T-helper 2 cell (primary cell): Measurements from ENCODE around the gene RYR2.

Experiments
- DNase-seq, 5 experiments: peaks; one replicate each; pipeline versions ENCODE4 v3.0.0 to v3.0.0-alpha.2; 2012 to 2022

Gene RYR2

DNA sequence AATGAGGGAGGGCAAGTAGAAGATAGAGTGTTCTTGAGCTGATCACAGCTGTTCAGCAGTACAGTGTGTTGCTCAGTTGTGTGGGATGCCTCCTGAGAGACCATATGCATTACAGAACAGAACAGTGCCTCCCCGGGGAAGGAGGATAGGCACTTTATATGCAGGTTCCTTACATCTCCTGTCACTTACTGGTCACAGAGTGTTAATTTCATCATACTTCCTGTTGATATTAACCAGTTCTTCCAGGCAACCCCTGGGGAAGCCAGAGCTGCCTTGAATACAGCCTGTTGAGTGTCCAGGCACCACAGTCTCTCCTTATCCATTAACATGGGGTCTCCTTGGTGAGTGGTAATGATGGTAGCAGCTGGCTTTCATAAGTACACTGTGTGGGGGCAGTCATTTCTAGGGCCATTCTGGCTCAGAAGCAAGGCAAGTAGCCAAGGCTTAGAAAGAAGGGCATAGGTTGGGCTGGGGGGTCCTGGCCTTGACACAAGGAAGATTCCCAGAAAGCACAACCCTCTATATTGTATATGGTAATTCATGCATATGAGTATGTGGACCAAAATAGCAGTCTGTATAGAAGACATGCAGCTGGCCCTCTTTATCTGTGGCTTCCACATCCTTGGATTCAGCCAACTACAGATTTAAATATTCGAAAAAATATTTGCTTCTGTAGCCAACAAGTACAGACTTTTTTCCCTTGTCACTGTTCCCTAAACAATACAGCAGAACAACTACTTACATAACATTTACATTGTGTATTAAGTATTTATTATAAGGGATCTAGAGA, 706.4 kb downstream of the RYR2 start:
- DNase-seq = no peak

DNA sequence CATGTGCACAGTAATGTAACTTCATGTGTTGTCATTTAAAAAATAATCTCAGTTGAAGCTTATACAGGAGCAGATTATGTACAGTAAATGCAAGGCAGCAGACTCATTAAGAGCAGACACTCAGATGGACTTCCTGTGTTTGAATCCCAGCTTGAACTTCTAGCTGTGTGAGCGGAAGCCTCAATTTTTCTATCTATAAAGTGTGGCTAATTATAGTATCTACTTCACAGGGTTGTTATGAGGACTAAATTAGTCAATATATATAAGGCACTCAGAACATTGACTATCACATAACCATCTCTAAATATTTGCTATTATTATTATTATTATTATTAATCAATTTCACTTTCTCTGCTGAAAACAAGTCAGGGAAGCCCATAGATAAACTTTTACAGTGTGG, 707.1 kb downstream of the RYR2 start:
- no peak for DNase-seq

DNA sequence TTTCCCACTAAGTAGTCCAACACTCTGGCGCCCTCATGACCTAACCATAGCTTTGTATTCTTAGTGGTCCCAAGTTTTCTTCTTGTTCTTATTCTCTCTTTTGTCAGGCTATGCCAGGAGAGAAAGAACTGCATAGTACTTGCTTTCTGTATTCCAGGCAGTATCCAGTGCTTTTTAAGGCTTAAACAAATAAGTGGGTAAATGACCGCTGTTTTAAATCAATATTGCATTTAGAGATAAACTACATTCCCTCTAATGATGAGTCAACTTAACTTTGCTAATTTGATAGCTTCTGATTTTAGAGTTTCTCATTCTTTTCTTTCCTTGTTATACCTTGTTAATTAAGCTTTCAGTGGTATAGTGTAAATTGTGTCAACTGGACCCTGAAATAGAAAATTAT, 709.1 kb downstream of the RYR2 start:
- DNase-seq = no peak

DNA sequence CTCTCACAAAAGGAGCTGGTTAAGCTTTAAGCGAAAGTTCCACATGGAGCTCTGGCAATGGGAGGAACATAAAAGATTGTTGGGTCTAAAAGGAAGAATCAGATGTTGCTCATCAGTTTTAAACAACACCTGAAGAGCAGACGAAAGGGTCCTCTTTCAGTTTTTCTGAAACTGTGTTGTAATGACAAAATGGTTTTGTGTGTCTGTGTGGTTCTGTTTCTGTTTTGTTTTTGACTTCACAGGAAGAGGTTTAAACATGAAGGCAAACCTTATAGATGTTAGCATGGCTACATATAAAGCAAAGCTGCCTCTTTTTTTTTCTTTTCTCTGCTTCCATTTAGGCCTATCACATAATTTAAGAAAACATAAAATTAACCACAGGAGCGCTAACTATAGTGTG, 712.6 kb downstream of the RYR2 start:
- peak in 1 of 5 experiments; percentile 80 for DNase-seq

DNA sequence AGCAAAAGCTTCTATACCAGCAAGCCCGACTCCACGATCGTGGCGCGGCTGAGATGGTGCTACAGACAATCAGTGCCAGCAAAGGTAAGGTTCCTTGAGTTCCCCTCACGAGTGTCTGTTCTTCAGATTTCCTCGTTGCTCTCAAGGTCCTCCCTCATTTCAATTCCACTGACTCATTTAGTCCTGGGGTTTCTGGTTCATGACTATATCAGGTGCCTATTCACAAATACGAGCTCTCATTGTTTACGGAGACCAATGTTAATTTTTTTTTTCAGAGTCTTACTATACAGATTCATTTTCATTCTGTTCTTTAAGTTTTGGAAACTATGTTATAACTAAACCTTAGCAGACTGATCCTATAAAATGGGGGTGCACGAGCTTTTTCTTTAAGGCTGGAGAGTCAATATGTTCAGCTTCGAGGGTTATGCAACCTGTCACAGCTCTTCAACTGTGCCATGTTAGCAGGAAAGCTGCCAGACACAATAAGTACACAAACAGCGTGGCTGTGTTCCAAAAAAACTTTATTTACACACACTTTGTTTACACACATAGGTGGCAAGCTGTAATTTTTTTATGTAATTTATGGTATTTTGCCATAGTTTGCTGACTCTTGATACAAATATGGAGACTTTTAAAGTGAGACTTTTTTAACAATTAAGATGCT, 714.5 kb downstream of the RYR2 start:
- DNase-seq = peak in 1 of 5 experiments; percentile 38

DNA sequence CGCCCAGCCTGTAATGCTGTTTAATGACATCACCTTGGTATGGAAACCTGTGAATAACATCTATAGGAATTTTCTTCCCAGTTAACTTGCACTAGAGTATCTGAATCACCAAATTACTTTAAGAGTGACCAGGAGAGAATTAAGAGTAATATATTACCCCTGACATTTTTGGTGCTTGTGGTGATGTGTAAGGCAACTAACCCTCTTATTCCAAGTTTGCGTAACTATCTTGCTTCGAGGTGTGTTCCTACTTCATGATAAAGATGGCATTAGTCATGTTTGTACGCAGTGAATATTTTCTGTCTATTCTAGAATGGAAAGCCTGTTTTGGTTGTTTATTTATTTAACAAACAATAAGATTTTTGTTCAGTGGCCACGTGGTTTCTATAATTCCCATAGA, 717.4 kb downstream of the RYR2 start:
- DNase-seq = no peak

DNA sequence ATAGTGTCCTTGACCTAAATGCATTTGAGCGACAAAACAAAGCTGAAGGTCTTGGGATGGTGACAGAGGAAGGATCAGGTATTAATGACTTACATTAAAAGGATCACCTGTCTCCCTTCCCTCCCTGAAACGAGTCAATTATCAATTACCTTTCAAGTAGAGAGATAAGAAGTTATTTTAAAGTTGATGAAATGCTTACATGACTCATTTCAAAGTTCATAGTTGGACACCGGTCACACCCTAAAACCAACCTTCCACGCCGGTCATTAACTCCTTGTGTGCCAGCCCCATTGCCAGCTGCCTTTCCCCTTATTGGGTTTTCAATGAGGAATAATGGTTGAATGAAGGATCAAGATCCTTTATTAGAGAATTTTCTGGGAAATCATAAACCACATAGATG, 719.0 kb downstream of the RYR2 start:
- DNase-seq = no peak

DNA sequence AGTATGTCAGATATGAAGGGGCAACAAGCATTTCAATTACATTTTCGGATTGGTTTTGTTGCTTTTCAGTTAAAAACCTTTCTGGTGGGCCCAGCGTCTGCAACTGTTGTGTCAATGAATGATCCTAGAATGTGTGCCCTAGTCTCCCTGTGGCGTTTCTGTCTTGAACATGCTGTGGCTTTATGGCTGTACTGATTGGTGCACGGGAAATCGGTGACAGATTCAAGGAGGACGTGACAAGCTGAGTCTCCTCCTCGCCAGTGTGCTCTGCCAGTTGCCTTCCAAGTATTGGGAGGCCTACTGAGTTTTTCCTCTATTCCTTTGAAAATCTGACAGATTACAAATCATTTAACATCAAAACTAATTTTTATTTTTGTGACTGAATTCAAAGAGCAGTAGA, 721.2 kb downstream of the RYR2 start:
- DNase-seq = no peak

DNA sequence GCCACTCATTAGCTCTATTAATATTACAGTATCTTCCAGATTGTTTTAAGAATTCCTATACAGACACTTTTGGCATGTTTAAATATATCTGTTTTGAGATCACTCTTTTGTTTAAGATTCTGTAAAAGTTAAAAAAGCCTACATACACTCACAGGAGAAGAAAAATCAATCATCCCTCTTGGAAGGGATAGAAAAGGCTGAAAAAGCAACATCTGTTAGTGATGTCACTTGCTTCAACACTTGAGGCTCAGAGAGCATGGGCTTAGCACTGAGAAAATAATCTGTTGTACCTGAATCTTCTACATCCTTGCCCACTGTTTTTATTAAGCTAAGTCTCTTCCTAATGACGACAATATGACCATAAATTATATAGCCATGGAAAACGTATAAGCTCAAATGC, 721.8 kb downstream of the RYR2 start:
- no peak for DNase-seq

DNA sequence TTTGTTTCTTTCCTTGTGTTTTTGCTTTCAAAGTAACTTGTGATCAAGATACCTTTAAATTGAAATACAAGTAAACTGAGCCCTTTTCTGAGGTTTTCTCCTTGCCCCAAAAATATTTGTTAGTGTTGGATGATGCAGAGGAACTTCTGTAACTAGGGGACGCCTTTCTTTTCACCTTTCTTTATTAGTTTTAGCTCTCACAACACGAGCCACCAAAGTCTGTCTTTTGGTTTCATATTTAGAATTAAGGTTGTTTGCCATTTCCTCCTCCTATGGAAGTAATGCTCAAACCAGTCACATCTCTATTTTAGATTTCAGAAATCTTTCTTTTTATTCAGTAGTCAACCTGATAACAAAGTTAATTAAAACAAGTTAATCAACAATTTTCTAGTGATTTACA, 727.9 kb downstream of the RYR2 start:
- peak in 1 of 5 experiments; percentile 60 for DNase-seq

DNA sequence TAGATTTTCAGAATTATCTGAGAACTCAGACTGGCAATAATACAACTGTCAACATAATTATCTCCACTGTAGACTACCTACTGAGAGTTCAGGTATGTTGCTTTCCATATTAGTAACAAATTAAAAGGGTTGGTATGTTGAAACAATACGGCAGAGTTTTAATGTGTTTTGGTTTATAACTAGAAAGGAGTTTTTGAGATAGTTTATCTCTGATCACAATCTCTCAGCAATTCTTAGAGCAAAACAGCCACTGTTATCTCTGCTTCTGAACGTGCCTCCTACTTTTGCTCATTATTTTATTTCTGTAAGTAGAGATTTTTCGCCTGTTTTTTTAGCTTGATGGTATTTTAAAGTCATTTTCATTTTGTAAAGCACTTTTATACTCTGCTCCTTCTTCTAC, 730.0 kb downstream of the RYR2 start:
- peak in 1 of 5 experiments; percentile 65 for DNase-seq

DNA sequence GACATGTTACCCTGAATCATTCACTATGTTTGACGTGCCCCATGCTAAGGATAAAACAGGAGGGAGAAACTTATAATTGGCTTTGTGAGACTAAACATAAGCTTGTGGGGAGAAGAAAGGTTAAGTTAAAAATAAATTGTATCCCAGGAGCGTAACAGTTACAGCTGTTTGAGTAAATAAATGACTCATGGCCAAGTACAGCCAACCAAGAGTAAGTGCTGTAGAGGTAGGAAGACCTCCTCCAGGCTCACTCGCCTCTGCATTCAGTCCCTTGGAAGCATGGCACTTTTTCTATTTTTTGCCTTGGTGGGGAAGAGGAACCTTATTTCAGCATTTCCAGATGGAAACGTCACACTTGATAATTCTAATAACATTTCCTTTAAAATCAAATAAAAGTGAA, 732.3 kb downstream of the RYR2 start:
- no peak for DNase-seq

DNA sequence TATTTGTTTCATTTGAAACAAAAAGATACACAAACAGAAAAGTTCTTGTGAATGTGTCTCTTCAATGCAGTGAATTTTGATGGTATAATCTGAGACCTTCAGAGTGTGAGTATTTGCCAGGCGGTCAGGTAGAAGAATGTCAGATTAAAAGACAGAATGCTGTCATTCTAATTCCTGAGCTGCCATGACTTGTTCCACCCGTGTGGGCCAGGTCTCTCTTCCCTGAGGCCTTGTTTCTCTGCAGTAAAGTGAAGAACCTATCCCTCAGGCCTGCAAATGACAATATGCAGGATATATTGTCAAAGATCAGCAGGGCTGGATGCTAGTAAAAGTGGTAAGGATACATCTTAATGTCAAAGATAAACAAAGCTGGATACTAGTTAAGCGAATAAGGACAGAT, 737.4 kb downstream of the RYR2 start:
- DNase-seq = no peak

DNA sequence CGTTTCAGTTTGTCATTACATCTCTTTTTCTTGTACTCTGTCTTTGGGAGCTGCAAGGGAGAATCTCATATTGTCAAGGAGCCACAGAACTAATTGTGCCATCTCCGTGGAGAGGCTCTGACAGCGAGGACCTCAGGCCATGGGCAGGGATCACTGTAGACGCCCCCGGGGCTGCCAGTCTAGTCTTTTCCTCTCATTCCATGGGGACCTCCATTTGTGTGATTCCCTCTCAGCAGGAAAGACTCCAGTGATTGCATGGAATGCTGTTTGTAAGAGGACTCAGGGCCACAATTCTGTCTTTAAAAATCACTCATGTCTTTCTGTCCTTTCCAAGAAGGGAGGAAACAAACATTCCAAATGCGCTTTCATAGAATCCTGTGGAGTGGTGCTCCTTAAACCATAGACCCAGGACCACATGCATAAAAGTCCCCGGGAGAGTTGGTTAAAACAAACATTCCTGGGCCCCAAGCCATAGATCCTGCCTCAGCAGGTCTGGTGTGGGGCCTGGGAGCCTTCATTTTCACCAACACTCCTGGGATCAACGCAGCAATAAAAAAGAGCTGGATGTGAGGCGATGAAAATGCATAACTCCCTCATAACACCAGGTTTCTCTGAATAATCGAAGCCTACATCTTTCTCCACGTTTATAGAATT, 744.2 kb downstream of the RYR2 start:
- DNase-seq = no peak

DNA sequence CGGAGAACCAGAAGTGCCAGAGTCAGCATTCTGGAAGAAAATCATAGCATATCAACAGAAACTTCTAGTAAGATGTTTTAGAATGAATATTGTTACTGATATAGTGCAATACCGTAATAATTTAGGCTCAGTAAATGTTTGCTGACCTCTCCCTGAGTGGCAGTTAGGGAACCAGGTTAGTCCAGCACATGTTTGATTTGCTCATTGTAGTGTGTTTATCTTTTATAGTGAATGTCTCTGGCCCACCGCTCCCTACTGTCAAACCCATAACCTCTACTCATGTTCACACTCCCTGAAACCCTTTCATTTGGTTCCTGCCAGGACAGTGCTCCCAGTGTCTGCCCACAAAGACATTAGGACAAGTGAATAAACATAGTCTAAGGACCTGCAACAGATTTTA, 746.1 kb downstream of the RYR2 start:
- DNase-seq = no peak

DNA sequence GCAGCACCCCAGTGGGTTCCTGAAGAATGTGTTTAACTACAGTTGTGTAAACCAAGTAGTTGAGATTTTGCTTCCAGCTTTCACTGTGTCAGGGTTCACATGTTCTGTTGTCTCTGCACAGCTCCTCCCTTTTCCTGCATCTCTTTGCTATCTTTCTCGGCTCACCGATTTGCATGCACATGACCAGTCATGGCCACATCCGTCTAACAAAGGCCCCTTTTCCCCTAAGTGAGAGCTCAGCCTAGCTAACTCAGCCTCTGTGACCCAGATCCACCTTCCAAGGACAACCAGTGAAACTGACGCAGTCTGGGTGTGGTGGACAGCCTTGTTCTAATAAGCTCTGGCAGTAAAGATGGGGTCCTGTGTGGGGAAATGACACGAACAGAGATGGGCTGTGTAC, 747.6 kb downstream of the RYR2 start:
- DNase-seq = peak in 2 of 5 experiments; percentile 14 to 36

DNA sequence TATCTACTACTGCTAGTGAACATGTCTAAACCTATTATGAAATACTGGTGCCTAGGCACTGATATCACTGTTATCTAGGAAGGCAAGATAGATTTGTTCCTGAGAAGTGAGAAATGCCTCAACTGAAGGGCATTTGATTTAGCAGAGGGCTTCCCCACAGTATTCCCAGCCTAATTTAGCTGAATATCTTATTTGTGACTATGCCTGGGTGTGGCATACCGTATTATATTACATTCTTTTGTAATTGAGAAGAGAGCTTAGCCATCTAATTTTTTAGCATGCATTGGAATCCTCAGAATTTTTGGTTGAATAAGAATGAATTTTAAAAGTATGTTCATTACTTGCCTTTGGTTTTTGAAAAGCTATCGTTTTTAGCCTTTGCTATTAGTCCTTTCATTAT, 749.6 kb downstream of the RYR2 start:
- no peak for DNase-seq

DNA sequence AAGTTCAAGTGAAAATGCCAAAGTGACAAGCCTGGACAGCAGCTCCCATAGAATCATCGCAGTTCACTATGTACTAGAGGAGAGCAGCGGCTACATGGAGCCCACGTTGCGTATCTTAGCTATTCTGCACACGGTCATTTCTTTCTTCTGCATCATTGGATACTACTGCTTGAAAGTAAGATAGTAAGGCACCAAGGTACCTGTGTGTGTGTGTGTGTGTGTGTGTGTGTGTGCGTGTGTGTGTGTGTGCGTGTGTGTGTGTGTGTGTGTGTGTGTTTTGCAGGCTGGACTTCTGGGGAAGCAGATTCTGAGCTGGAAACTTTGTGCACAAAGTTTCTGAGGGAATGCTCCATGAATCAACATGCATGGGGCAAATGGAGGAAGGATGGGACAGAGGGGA, 750.2 kb downstream of the RYR2 start:
- DNase-seq = no peak

DNA sequence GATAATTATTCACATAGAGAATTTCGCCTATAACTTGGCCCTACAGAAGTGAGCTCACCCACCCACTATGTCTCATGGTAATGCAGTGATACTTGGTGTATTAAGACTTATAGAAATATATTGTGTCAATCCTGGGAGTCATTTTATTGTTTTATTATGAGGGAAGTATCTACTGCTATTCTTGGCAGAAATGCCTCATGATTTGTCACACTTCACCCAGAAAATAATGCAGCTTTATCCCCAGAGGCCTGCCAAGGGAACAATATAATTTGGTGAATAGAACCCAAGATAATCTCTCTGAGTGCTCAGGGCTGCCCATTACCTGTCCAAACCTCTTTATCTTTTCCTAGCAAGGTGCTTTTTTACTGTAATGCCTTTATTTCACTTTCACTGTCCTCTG, 750.7 kb downstream of the RYR2 start:
- DNase-seq = no peak

DNA sequence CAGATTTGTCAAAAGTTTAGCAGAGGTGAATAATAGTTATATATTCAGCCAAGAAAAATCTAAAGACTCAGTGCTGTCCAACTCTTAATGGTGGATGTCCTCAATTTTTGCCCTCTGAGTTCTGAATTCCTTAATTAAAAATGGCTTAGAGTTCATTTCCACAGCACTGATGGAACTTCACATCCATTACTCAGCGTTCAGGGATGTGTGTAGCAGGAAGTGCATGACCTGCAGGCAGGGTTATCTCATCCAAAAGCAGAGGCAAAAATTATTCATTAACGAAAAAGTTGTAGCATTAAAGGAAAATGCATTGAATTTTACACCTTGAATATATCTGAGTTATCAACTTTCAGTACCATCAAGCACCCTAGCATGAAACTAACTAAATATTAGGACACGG, 752.1 kb downstream of the RYR2 start:
- DNase-seq = no peak

DNA sequence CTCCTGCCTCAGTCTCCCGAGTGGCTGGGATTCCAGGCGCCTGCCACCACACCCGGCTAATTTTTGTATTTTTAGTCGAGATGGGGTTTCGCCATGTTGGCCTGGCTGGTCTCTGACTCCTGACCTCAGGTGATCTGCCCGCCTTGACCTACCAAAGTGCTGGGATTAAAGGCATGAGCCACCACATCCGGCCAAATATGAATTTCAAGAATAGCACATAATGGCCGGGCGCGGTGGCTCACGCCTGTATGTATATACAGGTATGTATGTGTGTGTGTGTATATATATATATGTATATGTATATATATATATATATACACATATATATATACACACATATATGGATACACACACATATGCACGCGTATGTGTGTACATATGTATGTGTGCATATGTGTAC, 753.6 kb downstream of the RYR2 start:
- no peak for DNase-seq

DNA sequence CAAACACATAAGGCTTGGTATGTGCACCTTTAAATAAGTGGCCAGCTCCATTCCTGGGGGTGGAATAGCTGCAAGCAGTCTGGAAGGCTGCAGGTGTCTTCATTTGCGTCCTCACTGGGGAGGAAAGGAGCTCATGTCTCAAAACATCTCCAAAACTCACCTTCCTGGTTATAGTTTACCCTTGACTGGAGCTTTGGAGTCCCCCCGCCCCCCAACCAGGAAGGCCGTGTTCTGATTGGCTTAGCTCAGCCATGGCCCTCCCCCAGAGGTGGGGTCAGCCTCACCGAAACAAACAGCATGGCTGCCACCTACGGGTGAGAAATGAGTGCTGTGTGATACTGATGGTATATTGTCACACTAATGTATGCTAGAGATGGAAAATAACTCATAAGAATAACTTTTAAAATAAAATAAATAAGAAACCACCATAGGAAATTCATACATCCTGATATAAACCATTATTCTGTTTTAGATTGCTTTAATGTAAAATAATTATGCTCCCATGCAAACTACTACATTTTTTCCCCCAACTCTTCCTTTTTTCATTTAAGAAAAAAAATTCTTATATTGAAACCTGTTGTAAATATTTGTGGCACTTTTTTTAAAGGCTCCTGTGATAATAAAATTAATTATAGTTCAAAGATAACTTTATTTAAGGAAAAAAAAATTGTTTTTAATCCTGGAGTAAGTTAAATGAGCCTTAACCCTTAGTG, 757.9 kb downstream of the RYR2 start:
- peak in 3 of 5 experiments; percentile 10 to 83 (median 15) for DNase-seq

DNA sequence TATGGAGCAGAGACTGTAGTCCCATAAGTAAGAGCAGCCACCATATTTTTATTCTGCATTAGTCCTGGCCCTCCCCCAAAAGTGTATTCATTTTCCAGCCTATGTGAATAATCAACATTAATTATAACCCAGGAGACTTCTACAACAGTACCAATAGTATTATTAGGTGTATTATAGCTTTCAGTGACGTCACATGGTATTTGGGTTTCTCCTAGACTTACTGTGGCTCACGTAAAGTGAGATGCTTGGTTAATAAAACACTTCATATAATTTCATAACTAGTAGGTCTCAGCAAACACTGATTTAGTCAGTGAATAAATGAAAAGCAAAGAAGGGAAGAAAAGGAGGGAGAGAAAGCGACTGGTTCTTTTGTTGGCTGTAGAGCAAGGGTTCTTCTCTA, 762.5 kb downstream of the RYR2 start:
- no peak for DNase-seq
